ENCODE data around the gene AP1AR.

Gene AP1AR

DNA sequence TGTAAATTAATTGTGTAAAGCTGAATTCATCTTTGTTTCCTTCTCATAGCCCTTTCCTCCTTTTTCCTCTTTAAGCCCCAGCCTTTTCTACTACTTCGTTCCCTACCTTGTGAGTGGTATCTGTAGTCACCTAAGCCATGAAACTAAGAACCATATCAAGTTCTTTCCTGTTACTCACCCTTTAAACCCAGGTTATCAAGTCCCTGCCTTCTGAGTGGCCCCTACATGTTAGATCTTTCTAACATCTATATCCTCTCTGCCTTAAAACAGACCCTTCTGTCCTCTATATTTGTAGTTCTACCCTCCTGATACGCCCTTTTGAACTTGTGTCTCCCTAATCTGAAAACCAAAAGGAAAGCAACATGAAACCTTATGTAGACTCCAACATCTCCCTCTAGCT, 7.2 kb downstream of the AP1AR start:
- H3K79me2 ChIP-seq (ENCODE audit: insufficient read depth, low read length): no peaks in the 10 kb centered on the region
- TF ChIP-seq EZH2 (IDR thresholded peaks at IDR 0.05; ENCODE audit: borderline replicate concordance, low read length): no peak
- TF ChIP-seq, protein P1, sequence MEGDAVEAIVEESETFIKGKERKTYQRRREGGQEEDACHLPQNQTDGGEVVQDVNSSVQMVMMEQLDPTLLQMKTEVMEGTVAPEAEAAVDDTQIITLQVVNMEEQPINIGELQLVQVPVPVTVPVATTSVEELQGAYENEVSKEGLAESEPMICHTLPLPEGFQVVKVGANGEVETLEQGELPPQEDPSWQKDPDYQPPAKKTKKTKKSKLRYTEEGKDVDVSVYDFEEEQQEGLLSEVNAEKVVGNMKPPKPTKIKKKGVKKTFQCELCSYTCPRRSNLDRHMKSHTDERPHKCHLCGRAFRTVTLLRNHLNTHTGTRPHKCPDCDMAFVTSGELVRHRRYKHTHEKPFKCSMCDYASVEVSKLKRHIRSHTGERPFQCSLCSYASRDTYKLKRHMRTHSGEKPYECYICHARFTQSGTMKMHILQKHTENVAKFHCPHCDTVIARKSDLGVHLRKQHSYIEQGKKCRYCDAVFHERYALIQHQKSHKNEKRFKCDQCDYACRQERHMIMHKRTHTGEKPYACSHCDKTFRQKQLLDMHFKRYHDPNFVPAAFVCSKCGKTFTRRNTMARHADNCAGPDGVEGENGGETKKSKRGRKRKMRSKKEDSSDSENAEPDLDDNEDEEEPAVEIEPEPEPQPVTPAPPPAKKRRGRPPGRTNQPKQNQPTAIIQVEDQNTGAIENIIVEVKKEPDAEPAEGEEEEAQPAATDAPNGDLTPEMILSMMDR (IDR thresholded peaks at IDR 0.05; ENCODE audit: low read length): no peak
- H3K27me3 ChIP-seq (ENCODE audit: insufficient read depth, low read length): no peaks in the 10 kb centered on the region

DNA sequence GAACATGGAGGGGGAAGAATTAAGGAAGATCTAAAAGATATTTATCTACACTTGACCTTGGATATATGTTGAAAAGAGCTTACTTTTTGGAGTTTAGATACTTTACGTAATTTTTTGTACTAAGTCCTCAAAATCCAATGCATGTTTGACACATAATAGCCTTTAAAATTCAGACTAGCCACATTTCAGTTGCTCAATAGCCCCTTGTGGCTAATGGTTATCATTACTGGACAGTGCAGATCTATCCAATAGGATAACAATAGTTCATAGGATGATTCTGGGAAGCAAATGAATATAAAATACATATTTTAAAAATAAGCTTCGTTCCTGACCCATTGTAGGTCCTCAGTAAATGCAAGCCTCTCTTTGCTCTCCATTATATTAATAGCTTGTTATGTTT, 13.8 kb downstream of the AP1AR start:
- Histone ChIP-seq H4K20me1 (ENCODE audit: insufficient read depth, low read length) (no peaks in the 10 kb centered on the region), H3K4me3 (ENCODE audit: low read depth, low read length, poor library complexity, severe bottlenecking) (no peak overlapping the region), H3K4me1 (ENCODE audit: insufficient read depth, low read length, severe bottlenecking) (no peaks in the 10 kb centered on the region), H3K79me2 (ENCODE audit: insufficient read depth, low read length) (no peaks in the 10 kb centered on the region), H2AFZ (ENCODE audit: low read length) (no peak overlapping the region), H3F3A (ENCODE audit: insufficient read depth, low read length) (no peaks in the 10 kb centered on the region), H3K36me3 (ENCODE audit: insufficient read depth, low read length) (no peaks in the 10 kb centered on the region), H3K9me3 (ENCODE audit: low read length) (no peaks in the 10 kb centered on the region), H3K27ac (ENCODE audit: low read depth, low read length, poor library complexity, severe bottlenecking) (no peak overlapping the region), H3K9me2 (ENCODE audit: low read depth, low read length) (no peaks in the 10 kb centered on the region), H3K27me3 (ENCODE audit: insufficient read depth, low read length) (no peaks in the 10 kb centered on the region), H3K4me2 (ENCODE audit: low read length) (no peak overlapping the region), H3K9ac (ENCODE audit: low read length) (no peak overlapping the region)
- TF ChIP-seq, protein P1 (IDR thresholded peaks at IDR 0.05; ENCODE audit: low read length): no peak
- no peak for TF ChIP-seq EZH2 (IDR thresholded peaks at IDR 0.05; ENCODE audit: borderline replicate concordance, low read length)

More for the DNA sequence above, 7.2 kb downstream of the AP1AR start:
- Histone ChIP-seq H3F3A (ENCODE audit: insufficient read depth, low read length) (no peaks in the 10 kb centered on the region), H3K9me3 (ENCODE audit: low read length) (no peaks in the 10 kb centered on the region), H4K20me1 (ENCODE audit: insufficient read depth, low read length) (no peaks in the 10 kb centered on the region), H3K4me2 (ENCODE audit: low read length) (no peak overlapping the region), H3K4me3 (ENCODE audit: low read depth, low read length, poor library complexity, severe bottlenecking) (no peak overlapping the region), H3K9me2 (ENCODE audit: low read depth, low read length) (no peaks in the 10 kb centered on the region), H3K9ac (ENCODE audit: low read length) (no peak overlapping the region), H3K36me3 (ENCODE audit: insufficient read depth, low read length) (no peaks in the 10 kb centered on the region), H3K27ac (ENCODE audit: low read depth, low read length, poor library complexity, severe bottlenecking) (no peak overlapping the region), H3K4me1 (ENCODE audit: insufficient read depth, low read length, severe bottlenecking) (peaks cover 4% of the 10 kb centered on the region), H2AFZ (ENCODE audit: low read length) (no peak overlapping the region)

DNA sequence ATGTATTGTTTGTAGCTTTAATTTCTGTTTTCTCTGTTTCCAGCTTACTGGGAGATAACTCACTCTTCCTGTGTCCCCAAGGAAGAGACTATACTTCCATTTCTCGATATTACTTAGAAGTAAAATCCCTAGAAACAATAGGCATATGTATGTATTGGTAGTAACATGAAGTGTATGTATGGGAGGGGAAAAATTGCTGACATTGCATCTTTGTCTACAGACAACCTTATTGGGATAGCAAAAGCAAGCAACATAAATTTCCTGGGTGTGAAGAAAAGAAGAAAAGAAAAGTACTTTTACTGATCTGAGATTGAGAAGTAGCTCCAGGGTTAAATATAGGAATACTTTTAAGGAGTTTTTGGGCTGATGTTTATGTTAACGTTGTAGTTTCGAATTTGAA, 15.4 kb downstream of the AP1AR start:
- Histone ChIP-seq H3K9me2 (ENCODE audit: low read depth, low read length) (no peaks in the 10 kb centered on the region), H2AFZ (ENCODE audit: low read length) (no peak overlapping the region), H3F3A (ENCODE audit: insufficient read depth, low read length) (no peaks in the 10 kb centered on the region), H3K27ac (ENCODE audit: low read depth, low read length, poor library complexity, severe bottlenecking) (no peak overlapping the region), H3K36me3 (ENCODE audit: insufficient read depth, low read length) (no peaks in the 10 kb centered on the region), H3K4me1 (ENCODE audit: insufficient read depth, low read length, severe bottlenecking) (no peaks in the 10 kb centered on the region), H3K9me3 (ENCODE audit: low read length) (no peaks in the 10 kb centered on the region), H3K4me3 (ENCODE audit: low read depth, low read length, poor library complexity, severe bottlenecking) (no peak overlapping the region), H3K27me3 (ENCODE audit: insufficient read depth, low read length) (no peaks in the 10 kb centered on the region), H3K4me2 (ENCODE audit: low read length) (no peak overlapping the region), H3K9ac (ENCODE audit: low read length) (no peak overlapping the region), H3K79me2 (ENCODE audit: insufficient read depth, low read length) (no peaks in the 10 kb centered on the region), H4K20me1 (ENCODE audit: insufficient read depth, low read length) (no peaks in the 10 kb centered on the region)
- no peak for TF ChIP-seq EZH2 (IDR thresholded peaks at IDR 0.05; ENCODE audit: borderline replicate concordance, low read length)
- TF ChIP-seq, protein P1 (IDR thresholded peaks at IDR 0.05; ENCODE audit: low read length): no peak

Measured in OCI-LY1 (cell line).